Adrenal gland (tissue), 12 donors: Measurements from ENCODE around the gene SGIP1. TPM values are rescaled to one million over a fixed set of nuclear protein-coding genes. Genes with fewer than 3 reads are reported as not detected.

Source experiments
- DNase-seq, 7 donors: peaks; one replicate each; pipeline ENCODE4 v3.0.0-alpha.2; 2019 to 2020
- H3K27ac ChIP-seq, 5 donors: fragments of 200-600 bp; sonication (generic) in 4 of 5; 1 replicate in 3 of 5; 2 replicates in 2 of 5; pipeline versions ENCODE4 v1.5.1 to v1.8.0; 2016 to 2020; ENCODE audit warnings: mild to moderate bottlenecking in 1 of 5
- H3K27me3 ChIP-seq: fragments of 200-600 bp; 2 replicates; pipeline ENCODE4 v1.8.0; 2021
- H3K36me3 ChIP-seq, 2 donors: fragments of 200-600 bp; replicated peaks in 1 of 2; 1 replicate in 1 of 2; 2 replicates in 1 of 2; pipeline versions ENCODE4 v1.5.1 to v1.8.0; 2018 to 2022
- H3K4me1 ChIP-seq, 2 donors: fragments of 200-600 bp; replicated peaks in 1 of 2; 1 replicate in 1 of 2; 2 replicates in 1 of 2; pipeline versions ENCODE4 v1.5.1 to v1.8.0; 2018 to 2021
- H3K4me3 ChIP-seq, 4 donors: fragments of 200-600 bp; sonication (generic) in 3 of 4; one replicate each; pipeline ENCODE4 v1.5.1; 2016 to 2018
- H3K9me3 ChIP-seq, 3 donors: fragments of 200-600 bp; sonication (generic) in 1 of 3; replicated peaks in 1 of 3; 1 replicate in 2 of 3; 2 replicates in 1 of 3; pipeline versions ENCODE4 v1.5.1 to v1.8.0; 2016 to 2021
- POLR2A ChIP-seq, 2 donors: fragments of 450-650 bp; IDR thresholded peaks; one replicate each; pipeline ENCODE4 v1.6.1; 2017; ENCODE audit warnings: antibody characterized with exemption in 2 of 2, mild to moderate bottlenecking in 2 of 2, moderate library complexity in 1 of 2
- WGBS, 4 donors: extraction: QIAGEN DNeasy Blood & Tissue Kit in 2 of 4; methylation state at CpG; one replicate each; pipeline versions ENCODE4 v1.1.5 to v1.1.7; 2013 to 2017; 5-methylcytosine and 5-hydroxymethylcytosine counted together
- intact Hi-C, 2 donors: fragments of 100-400 bp; cut with DNase I; formaldehyde crosslinking; loops; one replicate each; pipeline versions ENCODE4 v1.14.1 to v1.15.0; 2022 to 2023
- polyA plus RNA-seq, 3 donors: library from polyadenylated mRNA; stranded (reverse); fragments of 200-250 nt in 2 of 3; fragments of 350-450 nt in 1 of 3; fragmentation: Illumina TruSeq in 1 of 3; extraction: RNeasy Lipid Tissue Mini Kit (QIAGEN cat#74804) in 1 of 3; gene quantifications; one replicate each; pipeline ENCODE4 v1.2.3, GENCODE V29; 2013 to 2014
- total RNA-seq, 9 donors: library from RNA; depleted of rRNA in 4 of 9; stranded (reverse); fragments of >200 nt in 4 of 9; fragments of 120-200 nt in 1 of 9; fragmentation: NEBNext Ultra II Directional in 1 of 9; extraction: Animal tissue kit (Norgen Biotek cat#: 25700) in 1 of 9; gene quantifications; one replicate each; pipeline versions ENCODE4 v1.1.0 to v1.2.4, GENCODE V29; 2013 to 2023
- TF ChIP-seq, protein P1 (sequence below), 6 experiments: fragments of 450-650 bp in 4 of 6; fragments of 200-600 bp in 2 of 6; sonication (generic) in 1 of 6; IDR thresholded peaks; 1 replicate in 5 of 6; 2 replicates in 1 of 6; pipeline versions ENCODE4 v1.5.1 to v1.8.0; 2016 to 2021; ENCODE audit warnings: antibody characterized with exemption in 6 of 6, mild to moderate bottlenecking in 2 of 6, moderate library complexity in 1 of 6
- donor health status: healthy with polysubstance abuse.
- donor health status: Bipolar disorder and iron deficiency.
- donor health status: DM: yes; HTN: yes; CAD: no.
- donor health status: DM: no; HTN: no; CAD: no.
- donor health status: DM: no; HTN: no; CAD: no.
- donor health status: DM: yes; HTN: yes; CAD: no.

Gene SGIP1
- total and polyA plus RNA-seq, 12 donors, result 0.52 to 8.4 (median 1.9) TPM; not detected in 1

- H3K4me3 ChIP-seq, result no peak overlapping the region
- H3K9me3 ChIP-seq, result no peaks in the 10 kb centered on the region
- no peak for DNase-seq
- intact Hi-C loops, result no loop called here
- H3K27ac ChIP-seq, result no peak overlapping the region
- H3K4me1 ChIP-seq, result no peaks in the 10 kb centered on the region
- WGBS, 4 donors, result 81 to 94% (median 88%) methylated on average over 1 of the region's 1 CpG
- TF ChIP-seq POLR2A (IDR thresholded peaks at IDR 0.05), result no peak
- TF ChIP-seq, protein P1, sequence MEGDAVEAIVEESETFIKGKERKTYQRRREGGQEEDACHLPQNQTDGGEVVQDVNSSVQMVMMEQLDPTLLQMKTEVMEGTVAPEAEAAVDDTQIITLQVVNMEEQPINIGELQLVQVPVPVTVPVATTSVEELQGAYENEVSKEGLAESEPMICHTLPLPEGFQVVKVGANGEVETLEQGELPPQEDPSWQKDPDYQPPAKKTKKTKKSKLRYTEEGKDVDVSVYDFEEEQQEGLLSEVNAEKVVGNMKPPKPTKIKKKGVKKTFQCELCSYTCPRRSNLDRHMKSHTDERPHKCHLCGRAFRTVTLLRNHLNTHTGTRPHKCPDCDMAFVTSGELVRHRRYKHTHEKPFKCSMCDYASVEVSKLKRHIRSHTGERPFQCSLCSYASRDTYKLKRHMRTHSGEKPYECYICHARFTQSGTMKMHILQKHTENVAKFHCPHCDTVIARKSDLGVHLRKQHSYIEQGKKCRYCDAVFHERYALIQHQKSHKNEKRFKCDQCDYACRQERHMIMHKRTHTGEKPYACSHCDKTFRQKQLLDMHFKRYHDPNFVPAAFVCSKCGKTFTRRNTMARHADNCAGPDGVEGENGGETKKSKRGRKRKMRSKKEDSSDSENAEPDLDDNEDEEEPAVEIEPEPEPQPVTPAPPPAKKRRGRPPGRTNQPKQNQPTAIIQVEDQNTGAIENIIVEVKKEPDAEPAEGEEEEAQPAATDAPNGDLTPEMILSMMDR (IDR thresholded peaks at IDR 0.05), result no peak
- H3K27me3 ChIP-seq, result no peaks in the 10 kb centered on the region
- no peaks in the 10 kb centered on the region for H3K36me3 ChIP-seq
Measured at GRCh38 chr1:66678146-66678545, 144.2 kb downstream of the SGIP1 start.

DNA sequence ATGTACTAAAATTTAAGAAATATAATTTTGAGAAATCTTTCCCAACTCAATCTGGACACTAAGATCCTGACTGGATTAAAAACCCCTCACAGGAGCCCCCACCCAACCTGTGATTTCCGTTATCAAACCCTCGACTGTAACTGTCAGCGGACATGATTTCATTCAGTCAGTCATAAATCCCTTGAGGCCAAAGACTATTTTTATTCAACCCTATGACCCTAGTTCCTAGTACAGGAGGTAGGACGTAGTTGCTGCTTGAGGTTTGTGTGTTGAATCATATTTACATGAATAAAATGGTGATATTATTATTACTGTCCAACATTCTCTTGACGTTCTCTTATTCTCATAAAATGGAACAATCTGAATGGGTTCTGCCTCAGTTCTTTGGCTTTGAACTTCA, 145.2 kb downstream of the SGIP1 start:
- no peak for TF ChIP-seq POLR2A (IDR thresholded peaks at IDR 0.05)
- TF ChIP-seq, protein P1 (IDR thresholded peaks at IDR 0.05), result no peak
- Histone ChIP-seq H3K27ac (no peak overlapping the region), H3K36me3 (no peaks in the 10 kb centered on the region), H3K4me1 (no peaks in the 10 kb centered on the region), H3K4me3 (no peak overlapping the region), H3K27me3 (no peaks in the 10 kb centered on the region), H3K9me3 (no peaks in the 10 kb centered on the region)
- WGBS, 4 donors, result 74 to 85% (median 77%) methylated on average over 5 of the region's 5 CpGs
- DNase-seq, result no peak
- intact Hi-C loops, result no loop called here

DNA sequence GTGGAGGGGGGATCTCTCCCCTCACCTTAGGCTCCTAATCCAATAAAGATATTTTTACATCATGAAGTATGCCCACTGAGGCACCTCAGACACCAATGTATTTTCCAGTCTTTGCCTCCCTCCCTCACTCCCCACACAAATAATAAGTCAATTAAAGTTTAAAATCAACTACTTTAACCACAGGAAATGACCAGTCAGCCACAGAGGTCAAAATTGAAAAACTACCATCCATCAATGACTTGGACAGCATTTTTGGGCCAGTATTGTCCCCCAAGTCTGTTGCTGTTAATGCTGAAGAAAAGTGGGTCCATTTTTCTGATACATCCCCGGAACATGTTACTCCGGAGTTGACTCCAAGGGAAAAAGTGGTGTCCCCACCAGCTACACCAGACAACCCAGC, 147.7 kb downstream of the SGIP1 start:
- Histone ChIP-seq H3K9me3 (no peaks in the 10 kb centered on the region), H3K4me1 (no peaks in the 10 kb centered on the region), H3K27ac (no peak overlapping the region), H3K27me3 (no peaks in the 10 kb centered on the region), H3K36me3 (no peaks in the 10 kb centered on the region), H3K4me3 (no peak overlapping the region)
- TF ChIP-seq POLR2A (IDR thresholded peaks at IDR 0.05), result no peak
- TF ChIP-seq, protein P1 (IDR thresholded peaks at IDR 0.05), result no peak
- WGBS, 4 donors, result 88 to 100% (median 93%) methylated on average over 2 of the region's 2 CpGs
- DNase-seq, result no peak
- intact Hi-C loops, result no loop called here

DNA sequence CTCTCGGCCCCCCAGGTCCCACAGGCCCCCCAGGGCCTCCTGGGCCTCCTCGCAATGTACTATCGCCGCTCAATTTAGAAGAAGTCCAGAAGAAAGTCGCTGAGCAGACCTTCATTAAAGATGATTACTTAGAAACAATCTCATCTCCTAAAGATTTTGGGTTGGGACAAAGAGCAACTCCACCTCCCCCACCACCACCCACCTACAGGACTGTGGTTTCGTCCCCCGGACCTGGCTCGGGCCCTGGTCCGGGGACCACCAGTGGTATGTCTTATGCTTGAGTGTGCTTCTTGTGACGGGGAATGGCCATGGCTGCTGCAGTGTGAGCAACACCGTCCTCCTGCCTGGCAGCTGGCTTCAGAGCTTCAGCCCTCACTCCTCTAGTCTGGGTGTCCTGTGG, 148.2 kb downstream of the SGIP1 start:
- Histone ChIP-seq H3K27ac (no peak overlapping the region), H3K36me3 (no peaks in the 10 kb centered on the region), H3K9me3 (no peaks in the 10 kb centered on the region), H3K27me3 (no peaks in the 10 kb centered on the region), H3K4me1 (no peaks in the 10 kb centered on the region), H3K4me3 (no peak overlapping the region)
- intact Hi-C loops, result no loop called here
- 88 to 95% (median 91%) methylated on average over 9 to 11 of the region's 11 CpGs for WGBS, 4 donors
- DNase-seq, result no peak
- no peak for TF ChIP-seq POLR2A (IDR thresholded peaks at IDR 0.05)
- TF ChIP-seq, protein P1 (IDR thresholded peaks at IDR 0.05), result no peak
